HG03469 (cell line): Measurements from ENCODE around the gene TMEM259.

ENCODE experiments used
- ATAC-seq: cut with Tn5 transposase; IDR thresholded peaks from one replicate; pipeline ENCODE4 v1.9.1; 2021; ENCODE audit warnings: mild to moderate bottlenecking, moderate library complexity, moderate number of reproducible peaks; ENCODE audit not compliant: unreplicated experiment

TMEM259 gene

GRCh38 chr19:1004803-1005664 is 15.9 kb downstream of the TMEM259 start:
- no peak for ATAC-seq

DNA sequence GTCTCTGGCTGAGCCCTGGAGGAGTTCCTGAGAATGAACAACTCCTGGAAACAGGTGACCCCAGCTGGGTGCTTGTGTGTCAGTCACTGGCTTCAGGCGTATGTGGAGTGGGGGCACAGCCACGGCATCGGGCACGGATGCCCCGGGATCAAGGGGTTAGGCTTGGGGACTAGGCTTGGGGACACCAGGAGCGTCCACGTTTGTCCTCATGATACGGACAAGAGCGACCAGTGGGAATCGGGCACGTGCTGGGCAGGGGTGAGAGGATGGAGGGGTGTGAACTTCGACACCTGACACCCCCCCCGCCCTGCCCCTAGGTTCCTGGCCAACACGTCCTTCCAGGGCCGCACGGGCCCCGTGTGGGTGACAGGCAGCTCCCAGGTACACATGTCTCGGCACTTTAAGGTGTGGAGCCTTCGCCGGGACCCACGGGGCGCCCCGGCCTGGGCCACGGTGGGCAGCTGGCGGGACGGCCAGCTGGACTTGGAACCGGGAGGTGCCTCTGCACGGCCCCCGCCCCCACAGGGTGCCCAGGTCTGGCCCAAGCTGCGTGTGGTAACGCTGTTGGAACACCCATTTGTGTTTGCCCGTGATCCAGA is 16.6 kb downstream of the TMEM259 start:
- no peak for ATAC-seq

DNA sequence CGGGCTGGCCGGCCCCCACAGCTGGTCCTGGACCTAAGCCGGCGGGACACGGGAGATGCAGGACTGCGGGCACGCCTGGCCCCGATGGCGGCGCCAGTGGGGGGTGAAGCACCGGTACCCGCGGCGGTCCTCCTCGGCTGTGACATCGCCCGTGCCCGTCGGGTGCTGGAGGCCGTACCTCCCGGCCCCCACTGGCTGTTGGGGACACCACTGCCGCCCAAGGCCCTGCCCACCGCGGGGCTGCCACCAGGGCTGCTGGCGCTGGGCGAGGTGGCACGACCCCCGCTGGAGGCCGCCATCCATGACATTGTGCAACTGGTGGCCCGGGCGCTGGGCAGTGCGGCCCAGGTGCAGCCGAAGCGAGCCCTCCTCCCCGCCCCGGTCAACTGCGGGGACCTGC is 17.6 kb downstream of the TMEM259 start:
- ATAC-seq, result no peak

DNA sequence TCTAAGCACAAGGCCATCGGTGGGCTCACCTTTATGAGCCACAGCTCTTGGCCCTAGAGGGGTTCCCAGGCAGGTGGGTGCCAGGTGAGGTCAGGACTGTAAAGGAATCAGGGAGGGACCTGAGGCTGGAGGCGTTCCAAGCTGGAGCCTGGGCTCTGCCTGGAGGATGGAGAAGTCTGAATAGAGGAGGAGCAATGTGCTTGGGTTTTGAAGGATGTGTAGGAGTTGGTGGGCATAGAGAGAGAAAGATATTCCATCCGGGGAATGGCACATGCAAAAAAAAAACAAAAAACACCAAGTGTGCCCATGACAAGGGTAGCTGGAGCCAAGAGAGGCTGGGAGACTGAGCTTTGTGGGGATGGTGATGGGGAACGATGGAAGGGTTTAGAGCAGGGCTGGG is 18.3 kb downstream of the TMEM259 start:
- ATAC-seq, result no peak

DNA sequence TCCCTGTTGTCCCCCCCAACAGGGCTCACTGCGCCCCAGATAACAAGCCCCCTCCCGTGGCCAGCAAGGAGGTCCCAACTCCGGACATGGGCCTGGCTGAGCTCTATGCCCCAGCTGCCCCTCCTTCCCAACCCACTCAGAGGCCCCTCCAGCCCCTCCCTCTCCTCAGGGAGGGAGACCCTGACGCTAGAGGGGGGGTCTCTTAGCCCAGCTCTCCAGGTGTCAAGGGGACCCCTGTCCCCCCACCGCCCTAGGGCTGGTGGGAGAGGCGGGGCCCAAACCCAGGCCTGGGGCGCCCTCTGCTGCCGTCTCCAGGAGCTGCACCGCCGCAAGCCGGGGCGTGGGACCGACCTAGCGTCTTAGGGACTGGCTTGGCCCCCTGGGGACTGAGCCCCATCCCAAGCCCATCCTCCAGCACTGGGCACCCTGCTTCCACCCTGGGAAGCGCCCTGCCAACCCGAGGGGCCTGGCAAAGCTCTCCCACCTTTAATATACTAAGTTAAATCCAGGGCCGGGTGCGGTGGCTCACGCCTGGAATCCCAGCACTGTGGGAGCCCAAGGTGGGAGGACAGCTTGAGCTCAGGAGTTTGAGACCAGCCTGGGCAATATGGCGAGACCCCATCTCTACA is 19.3 kb downstream of the TMEM259 start:
- no peak for ATAC-seq

DNA sequence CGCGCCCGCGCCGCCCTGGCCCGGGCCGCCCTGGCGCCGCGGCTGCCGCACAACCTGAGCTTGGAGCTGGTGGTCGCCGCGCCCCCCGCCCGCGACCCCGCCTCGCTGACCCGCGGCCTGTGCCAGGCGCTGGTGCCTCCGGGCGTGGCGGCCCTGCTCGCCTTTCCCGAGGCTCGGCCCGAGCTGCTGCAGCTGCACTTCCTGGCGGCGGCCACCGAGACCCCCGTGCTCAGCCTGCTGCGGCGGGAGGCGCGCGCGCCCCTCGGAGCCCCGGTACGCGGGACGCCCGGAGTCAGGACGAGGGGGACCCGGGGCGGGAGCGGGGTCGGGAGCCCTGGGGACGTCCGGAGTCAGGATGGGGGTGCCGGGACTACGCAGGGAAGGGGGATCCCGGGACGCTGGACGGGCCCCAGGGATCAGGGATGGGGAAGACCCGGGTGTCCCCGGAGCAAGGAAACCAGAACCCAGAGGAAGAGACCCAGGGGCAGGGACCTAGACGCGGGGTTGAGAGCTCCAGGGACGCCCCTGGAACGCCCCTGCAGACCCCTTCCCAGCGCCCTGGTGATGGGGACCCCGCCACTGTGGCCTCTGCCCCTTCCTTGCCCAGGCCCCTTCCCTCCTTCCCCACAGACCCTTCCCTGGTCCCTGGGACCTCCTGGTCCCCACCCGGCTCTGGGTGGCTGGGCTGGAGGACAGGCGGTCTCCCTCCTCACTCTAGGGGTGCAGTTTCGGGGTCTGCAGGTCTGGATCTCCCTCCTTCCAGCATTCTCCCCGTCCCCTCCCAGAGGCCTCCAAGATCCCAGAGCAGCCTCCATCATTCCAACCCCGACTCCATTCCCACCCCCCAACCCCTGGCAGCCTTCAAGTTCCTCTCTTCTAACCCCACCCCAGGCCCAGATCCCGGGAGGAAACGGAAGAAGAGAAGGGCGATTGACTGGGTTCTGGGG is 20.1 kb downstream of the TMEM259 start:
- no peak for ATAC-seq

GRCh38 chr19:1000095-1000494 is 20.8 kb downstream of the TMEM259 start, which contains the start of gene GRIN3B:
TSS of gene GRIN3B (plus strand) at chr19:1000419. CDS start at chr19:1000438, 19 bp downstream.
- no peak for ATAC-seq

DNA sequence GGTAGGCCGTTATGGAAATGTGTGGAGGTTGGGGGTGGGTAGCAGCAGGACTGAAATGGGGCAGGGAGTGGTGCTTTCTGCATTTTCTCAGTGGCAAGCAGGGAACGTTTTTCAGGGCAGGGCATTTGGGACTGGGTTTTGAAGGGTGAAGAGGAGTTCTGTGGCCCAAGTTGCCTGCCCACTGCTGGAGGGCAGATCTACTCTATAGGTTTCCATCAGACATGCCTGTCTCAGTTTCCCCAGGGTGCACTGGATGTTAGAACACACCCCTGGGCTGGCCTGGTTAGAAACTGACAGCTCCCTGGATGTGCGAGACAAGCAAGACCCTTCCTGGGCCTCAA is 21.6 kb downstream of the TMEM259 start:
- no peak for ATAC-seq

DNA sequence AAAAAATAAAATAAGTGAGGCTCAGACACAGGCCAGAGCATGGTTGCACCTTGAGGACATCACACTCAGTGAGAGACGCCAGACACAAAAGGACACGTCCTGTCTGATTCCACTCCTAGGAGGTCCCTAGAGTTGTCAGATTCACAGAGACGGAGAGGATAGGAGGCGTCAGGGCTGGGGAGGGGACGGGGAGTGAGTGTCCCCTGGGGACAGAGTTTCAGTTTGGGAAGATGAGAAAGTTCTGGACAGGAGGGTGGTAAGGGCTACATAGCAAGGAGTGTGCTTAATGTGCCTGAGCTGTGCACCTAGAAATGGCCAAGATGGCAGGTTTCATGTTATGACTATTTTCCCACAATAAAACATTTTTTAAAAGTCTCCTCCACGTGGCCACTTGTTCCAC is 22.9 kb downstream of the TMEM259 start:
- ATAC-seq, result no peak

GRCh38 chr19:996051-996838 is 24.7 kb downstream of the TMEM259 start:
- ATAC-seq, result no peak

DNA sequence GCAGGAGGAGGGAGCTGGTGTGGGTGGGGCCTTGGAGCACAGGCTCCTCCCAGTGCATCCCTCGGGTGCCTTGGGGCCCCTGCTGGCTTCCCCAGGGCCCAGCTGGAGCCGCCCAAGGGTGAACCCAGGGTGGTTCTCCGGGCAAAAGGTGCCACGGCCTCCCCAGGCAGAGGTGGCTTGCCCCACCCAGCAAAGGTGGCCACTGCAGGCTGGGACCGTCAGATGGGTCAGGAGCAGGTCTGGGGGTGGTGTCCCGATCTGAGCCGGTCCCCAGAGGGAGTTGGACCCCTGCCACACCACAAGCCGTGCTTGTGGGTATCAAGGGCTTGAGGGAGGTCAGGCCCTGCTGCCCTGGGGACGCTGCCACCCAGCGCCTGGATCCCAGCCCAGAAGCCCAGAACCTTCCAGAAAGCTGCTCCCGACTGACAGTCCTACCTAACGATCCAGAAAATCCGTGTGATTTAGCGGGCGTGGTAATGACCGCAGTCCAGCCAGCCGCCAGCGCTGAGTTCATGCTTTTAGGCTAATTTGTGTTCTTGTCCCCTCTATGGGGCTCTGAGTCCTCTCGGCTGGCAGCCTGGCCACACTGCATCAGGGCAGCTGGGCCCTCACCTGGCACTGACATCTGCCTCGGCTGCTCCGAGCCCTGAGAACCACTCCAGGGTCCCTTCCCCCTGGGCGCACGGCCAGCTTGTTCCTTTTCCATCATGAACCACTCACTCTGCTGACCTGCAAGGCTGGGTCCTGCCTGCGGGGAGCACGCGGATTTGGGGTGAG is 25.7 kb downstream of the TMEM259 start:
- ATAC-seq, result no peak

DNA sequence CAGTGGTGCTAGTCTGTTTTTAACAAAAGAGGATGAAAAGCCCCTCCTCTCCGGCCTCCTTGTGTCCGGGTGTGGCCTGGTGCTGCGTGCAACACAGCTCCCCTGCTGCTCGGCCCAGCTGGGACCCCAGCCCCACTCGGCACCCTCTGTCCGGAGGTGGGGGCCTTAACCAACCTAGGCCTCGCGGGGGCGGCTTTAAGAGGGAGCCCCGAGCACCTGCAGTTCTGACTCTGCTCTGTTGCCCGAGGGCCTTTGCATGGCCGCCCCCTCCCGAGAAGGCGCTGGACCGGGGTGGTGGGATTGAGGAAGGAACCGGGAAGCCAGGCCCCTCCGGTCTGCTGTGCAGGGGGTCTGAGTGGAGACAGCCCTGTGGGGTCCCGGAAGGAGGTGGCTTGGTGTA is 26.4 kb downstream of the TMEM259 start:
- no peak for ATAC-seq

DNA sequence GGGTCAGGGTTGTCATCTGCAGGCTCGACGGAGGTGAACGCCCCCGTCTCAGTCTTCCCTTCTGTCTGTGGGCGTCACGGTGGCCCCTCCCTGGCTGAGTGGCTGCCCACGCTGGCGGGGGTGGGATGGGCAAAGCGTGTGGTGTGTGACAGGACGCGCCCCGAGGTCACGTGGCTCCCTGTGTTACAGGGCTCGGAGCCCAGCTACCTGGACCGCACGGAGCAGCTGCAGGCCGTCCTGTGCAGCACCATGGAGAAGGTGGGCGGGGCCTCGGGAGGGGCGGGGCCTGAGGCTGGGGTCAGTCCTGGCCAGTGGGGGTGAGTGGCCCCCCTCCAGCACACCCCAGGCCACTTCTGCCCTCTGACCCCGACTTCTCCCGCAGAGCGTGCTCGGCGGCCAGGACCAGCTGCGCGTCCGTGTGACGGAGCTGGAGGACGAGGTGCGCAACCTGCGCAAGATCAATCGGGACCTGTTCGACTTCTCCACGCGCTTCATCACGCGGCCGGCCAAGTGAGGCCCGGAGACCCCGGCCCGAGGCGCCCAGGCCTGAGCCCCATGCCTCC is 27.0 kb downstream of the TMEM259 start:
- no peak for ATAC-seq

GRCh38 chr19:993361-993830 is 27.5 kb downstream of the TMEM259 start:
- no peak for ATAC-seq

- no peak for ATAC-seq
Observed at GRCh38 chr19:992670-993055, 28.3 kb downstream of the TMEM259 start.

DNA sequence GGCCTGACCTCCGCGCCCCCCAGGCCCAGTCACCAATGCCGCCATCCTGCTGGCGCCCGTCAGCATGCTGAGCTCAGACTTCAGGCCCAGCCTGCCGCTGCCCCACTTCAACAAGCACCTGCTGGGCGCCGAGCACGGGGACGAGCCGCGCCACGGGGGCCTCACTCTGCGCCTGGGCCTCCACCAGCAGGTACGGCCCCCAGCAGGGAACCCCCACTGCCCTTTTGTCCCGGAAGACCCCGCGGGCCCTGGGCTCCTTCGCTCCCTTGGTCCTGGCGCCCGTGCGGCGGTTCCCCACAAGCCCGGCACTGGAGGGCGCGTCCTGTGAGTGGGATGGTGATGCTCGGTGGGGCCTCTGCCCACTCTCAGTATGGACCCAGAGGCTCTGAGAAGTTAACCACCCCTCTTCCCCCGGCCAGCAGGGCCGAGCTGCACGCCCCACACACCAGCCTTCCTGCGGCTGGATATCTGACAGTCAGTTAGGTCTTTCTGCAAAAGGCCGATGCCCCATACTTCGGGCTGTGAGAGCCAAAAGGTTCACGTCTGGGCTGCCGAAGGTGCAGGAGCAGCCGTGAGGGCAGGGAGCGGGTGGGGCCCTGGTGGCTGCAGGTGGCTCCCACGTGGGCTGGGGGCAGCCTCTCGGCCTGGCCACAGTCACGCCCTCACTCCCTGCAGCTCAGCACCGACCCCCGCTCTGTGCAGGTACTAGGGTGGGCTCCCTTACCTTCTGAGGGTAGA is 28.8 kb downstream of the TMEM259 start:
- no peak for ATAC-seq

DNA sequence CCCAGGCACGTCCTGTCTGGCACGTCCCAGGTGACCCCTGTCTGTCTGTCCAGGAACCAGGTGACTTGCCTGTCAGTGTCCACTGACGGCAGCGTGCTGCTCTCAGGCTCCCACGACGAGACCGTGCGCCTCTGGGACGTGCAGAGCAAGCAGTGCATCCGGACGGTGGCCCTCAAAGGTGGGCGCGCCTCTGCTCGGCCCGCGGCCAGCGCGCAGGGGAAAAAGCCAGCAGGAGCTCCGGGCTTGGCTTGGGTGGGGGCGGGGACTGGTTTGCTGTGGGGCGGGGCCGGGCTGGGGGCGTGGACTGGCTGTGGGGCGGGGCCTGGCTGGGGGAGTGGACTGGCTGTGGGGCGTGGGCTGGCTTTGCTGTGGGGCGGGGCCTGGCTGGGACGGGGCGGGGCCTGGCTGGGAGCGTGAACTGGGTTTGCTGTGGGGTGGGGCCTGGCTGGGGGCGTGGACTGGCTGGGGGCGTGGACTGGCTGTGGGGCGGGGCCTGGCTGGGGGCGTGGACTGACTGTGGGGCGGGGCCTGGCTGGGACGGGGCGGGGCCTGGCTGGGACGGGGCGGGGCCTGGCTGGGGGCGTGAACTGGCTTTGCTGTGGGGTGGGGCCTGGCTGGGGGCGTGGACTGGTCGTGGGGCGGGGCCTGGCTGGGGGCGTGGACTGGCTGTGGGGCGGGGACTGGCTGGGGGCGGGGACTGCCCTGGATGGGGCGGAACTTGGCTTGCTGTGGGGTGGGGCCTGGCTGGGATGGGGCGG is 29.6 kb downstream of the TMEM259 start:
- no peak for ATAC-seq

GRCh38 chr19:990746-991145 is 30.2 kb downstream of the TMEM259 start:
- ATAC-seq, result no peak
